DOHH2 (cell line): ENCODE data around the gene BATF3.

Experiments
- EZH2phosphoT487 ChIP-seq: fragments of 200-600 bp; sonication (generic); IDR thresholded peaks from 2 replicates; pipeline ENCODE4 v1.6.1; 2017; ENCODE audit warnings: borderline replicate concordance, mild to moderate bottlenecking, antibody characterized with exemption, low read length, moderate library complexity, mixed read lengths
- TF ChIP-seq, protein P1 (sequence below): fragments of 200-600 bp; sonication (generic); IDR thresholded peaks from one replicate; pipeline ENCODE4 v1.5.1; 2014; ENCODE audit warnings: antibody characterized with exemption, mild to moderate bottlenecking, low read depth, low read length; ENCODE audit not compliant: poor library complexity, severe bottlenecking

DNA sequence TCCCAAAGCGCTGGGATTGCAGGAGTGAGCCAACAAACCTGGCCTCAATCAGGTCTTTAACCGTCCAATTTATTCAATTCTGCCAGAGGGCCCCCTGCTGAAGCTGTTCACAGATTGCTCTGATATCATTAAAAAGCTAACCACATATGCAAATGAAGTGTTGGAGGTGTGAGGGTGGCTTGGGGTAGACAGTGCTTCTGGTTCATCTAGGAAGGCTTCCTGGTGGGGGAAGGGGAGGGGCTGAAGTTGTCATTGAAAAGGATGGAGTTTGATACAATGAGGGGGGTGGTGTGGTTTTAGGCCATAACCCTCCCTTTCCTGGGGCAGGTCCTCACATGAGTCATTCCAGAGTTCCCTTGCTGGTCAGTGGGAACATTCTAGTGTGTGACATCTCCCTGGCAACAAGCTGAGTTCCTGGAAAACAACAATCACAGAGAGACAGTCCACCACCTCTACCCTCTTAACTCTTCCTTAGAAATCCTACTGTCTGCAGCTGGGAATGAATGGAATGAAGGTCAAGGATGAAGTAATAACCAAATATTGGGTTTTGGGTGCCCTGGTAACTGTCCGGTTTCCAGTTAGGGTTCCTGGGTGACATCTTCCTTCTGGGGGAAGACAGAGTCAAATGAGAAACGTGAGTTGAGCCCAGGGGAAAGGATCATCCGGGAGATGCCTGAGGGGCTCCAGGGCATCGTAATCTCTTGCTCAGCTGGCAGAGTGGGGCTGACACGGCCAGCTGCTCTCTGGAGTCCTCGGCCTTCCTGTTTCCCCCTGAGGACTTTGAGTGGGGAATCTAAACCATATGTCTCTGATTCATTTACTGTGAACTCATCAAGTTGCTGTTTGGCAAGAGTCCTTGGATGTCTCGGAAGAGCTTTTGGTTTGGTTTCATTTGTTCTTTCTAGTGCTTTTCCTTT is 32.2 kb downstream of the BATF3 start:
- TF ChIP-seq, protein P1, sequence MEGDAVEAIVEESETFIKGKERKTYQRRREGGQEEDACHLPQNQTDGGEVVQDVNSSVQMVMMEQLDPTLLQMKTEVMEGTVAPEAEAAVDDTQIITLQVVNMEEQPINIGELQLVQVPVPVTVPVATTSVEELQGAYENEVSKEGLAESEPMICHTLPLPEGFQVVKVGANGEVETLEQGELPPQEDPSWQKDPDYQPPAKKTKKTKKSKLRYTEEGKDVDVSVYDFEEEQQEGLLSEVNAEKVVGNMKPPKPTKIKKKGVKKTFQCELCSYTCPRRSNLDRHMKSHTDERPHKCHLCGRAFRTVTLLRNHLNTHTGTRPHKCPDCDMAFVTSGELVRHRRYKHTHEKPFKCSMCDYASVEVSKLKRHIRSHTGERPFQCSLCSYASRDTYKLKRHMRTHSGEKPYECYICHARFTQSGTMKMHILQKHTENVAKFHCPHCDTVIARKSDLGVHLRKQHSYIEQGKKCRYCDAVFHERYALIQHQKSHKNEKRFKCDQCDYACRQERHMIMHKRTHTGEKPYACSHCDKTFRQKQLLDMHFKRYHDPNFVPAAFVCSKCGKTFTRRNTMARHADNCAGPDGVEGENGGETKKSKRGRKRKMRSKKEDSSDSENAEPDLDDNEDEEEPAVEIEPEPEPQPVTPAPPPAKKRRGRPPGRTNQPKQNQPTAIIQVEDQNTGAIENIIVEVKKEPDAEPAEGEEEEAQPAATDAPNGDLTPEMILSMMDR = no peak
- no peak for TF ChIP-seq EZH2phosphoT487
